Measurements from ENCODE around the gene PIMREG. TPM values are rescaled to one million over a fixed set of nuclear protein-coding genes. Genes with fewer than 3 reads are reported as not detected.
"Not testable (repeated sequence)": the region's sequence is repeated elsewhere in the genome, so short reads cannot be mapped to it uniquely, and the experiment has no call there.

Gene PIMREG
- polyA plus RNA-seq, 1 donor = 14.5 TPM

- no peak for DNase-seq (ENCODE audit: low read depth)
Measured at GRCh38 chr17:6478486-6478885, 34.2 kb downstream of the PIMREG start.

GRCh38 chr17:6479622-6480302, 35.5 kb downstream of the PIMREG start:
- DNase-seq (ENCODE audit: low read depth) = no peak

GRCh38 chr17:6480303-6480675, 36.0 kb downstream of the PIMREG start:
- DNase-seq (ENCODE audit: low read depth) = no peak

GRCh38 chr17:6482105-6482455, 37.8 kb downstream of the PIMREG start:
- DNase-seq (ENCODE audit: low read depth) = no peak

GRCh38 chr17:6482796-6483195, 38.5 kb downstream of the PIMREG start:
- not testable (repeated sequence) for DNase-seq (ENCODE audit: low read depth)

GRCh38 chr17:6483507-6483906, 39.3 kb downstream of the PIMREG start:
- DNase-seq (ENCODE audit: low read depth) = no peak

GRCh38 chr17:6485646-6486412, 41.6 kb downstream of the PIMREG start:
- no peak for DNase-seq (ENCODE audit: low read depth)

GRCh38 chr17:6487251-6488007, 43.2 kb downstream of the PIMREG start:
- DNase-seq (ENCODE audit: low read depth) = no peak

GRCh38 chr17:6488008-6488539, 43.8 kb downstream of the PIMREG start:
- no peak for DNase-seq (ENCODE audit: low read depth)

GRCh38 chr17:6489016-6489550, 44.8 kb downstream of the PIMREG start:
- DNase-seq (ENCODE audit: low read depth) = no peak

- no peak for DNase-seq (ENCODE audit: low read depth)
Measured at GRCh38 chr17:6491071-6491700, 46.9 kb downstream of the PIMREG start.

GRCh38 chr17:6492892-6493674, 48.8 kb downstream of the PIMREG start:
- DNase-seq (ENCODE audit: low read depth) = no peak

- DNase-seq (ENCODE audit: low read depth) = no peak
Measured at GRCh38 chr17:6494239-6494941, 50.1 kb downstream of the PIMREG start.

GRCh38 chr17:6495450-6496115, 51.3 kb downstream of the PIMREG start:
- no peak for DNase-seq (ENCODE audit: low read depth)

- no peak for DNase-seq (ENCODE audit: low read depth)
Measured at GRCh38 chr17:6496116-6496481, 51.8 kb downstream of the PIMREG start.

GRCh38 chr17:6496640-6497441, 52.6 kb downstream of the PIMREG start:
- no peak for DNase-seq (ENCODE audit: low read depth)

GRCh38 chr17:6497496-6498221, 53.4 kb downstream of the PIMREG start:
- DNase-seq (ENCODE audit: low read depth) = no peak

GRCh38 chr17:6498356-6498755, 54.1 kb downstream of the PIMREG start:
- DNase-seq (ENCODE audit: low read depth) = no peak

All from forelimb muscle (tissue), 1 donor.